ENCODE measurements around the gene NLRP9.

NLRP9 gene

GRCh38 chr19:55704494-55705245, 33.5 kb downstream of the NLRP9 start:
- no peak for DNase-seq (ENCODE audit: low read depth in 2 of 2)

- DNase-seq (ENCODE audit: low read depth in 2 of 2): no peak
Measured at GRCh38 chr19:55703790-55704215, 34.4 kb downstream of the NLRP9 start.

- no peak for DNase-seq (ENCODE audit: low read depth in 2 of 2)
Measured at GRCh38 chr19:55702131-55702627, 36.0 kb downstream of the NLRP9 start.

GRCh38 chr19:55700813-55701212, 37.4 kb downstream of the NLRP9 start:
- no peak for DNase-seq (ENCODE audit: low read depth in 2 of 2)

GRCh38 chr19:55699221-55699620, 39.0 kb downstream of the NLRP9 start:
- DNase-seq (ENCODE audit: low read depth in 2 of 2): no peak

GRCh38 chr19:55698256-55698655, 39.9 kb downstream of the NLRP9 start:
- no peak for DNase-seq (ENCODE audit: low read depth in 2 of 2)

- DNase-seq (ENCODE audit: low read depth in 2 of 2): no peak
Measured at GRCh38 chr19:55697698-55698097, 40.5 kb downstream of the NLRP9 start.

- DNase-seq (ENCODE audit: low read depth in 2 of 2): no peak
Measured at GRCh38 chr19:55697069-55697440, 41.1 kb downstream of the NLRP9 start.

- DNase-seq (ENCODE audit: low read depth in 2 of 2): no peak
Measured at GRCh38 chr19:55696301-55697068, 41.7 kb downstream of the NLRP9 start.

GRCh38 chr19:55695511-55696290, 42.5 kb downstream of the NLRP9 start:
- DNase-seq (ENCODE audit: low read depth in 2 of 2): no peak

- DNase-seq (ENCODE audit: low read depth in 2 of 2): no peak
Measured at GRCh38 chr19:55694656-55695491, 43.3 kb downstream of the NLRP9 start.

GRCh38 chr19:55694241-55694655, 44.0 kb downstream of the NLRP9 start:
- no peak for DNase-seq (ENCODE audit: low read depth in 2 of 2)

- no peak for DNase-seq (ENCODE audit: low read depth in 2 of 2)
Measured at GRCh38 chr19:55693336-55693974, 44.7 kb downstream of the NLRP9 start.

GRCh38 chr19:55692681-55693081, 45.5 kb downstream of the NLRP9 start:
- DNase-seq (ENCODE audit: low read depth in 2 of 2): no peak

- no peak for DNase-seq (ENCODE audit: low read depth in 2 of 2)
Measured at GRCh38 chr19:55691561-55692481, 46.4 kb downstream of the NLRP9 start.

GRCh38 chr19:55690769-55691545, 47.2 kb downstream of the NLRP9 start:
- no peak for DNase-seq (ENCODE audit: low read depth in 2 of 2)

GRCh38 chr19:55690109-55690768, 48.0 kb downstream of the NLRP9 start:
- no peak for DNase-seq (ENCODE audit: low read depth in 2 of 2)

GRCh38 chr19:55689411-55690108, 48.6 kb downstream of the NLRP9 start:
- DNase-seq (ENCODE audit: low read depth in 2 of 2): no peak

Data from fibroblast of skin of left quadriceps (primary cell).